ENCODE measurements around the gene PUSL1.
A peak's percentile ranks its signal among the peaks of the same experiment; 100 is the strongest.

The PUSL1 gene

GRCh38 chr1:1268284-1268682, 40.1 kb upstream of the PUSL1 start:
- H3K9me3 ChIP-seq (ENCODE audit: control insufficient read depth in 2 of 2, low read length in 2 of 2): no peaks in the 10 kb centered on the region
- H3K9ac ChIP-seq (ENCODE audit: low read length in 2 of 2): no peak overlapping the region
- H3K4me1 ChIP-seq (ENCODE audit: control insufficient read depth, insufficient read depth, low read length): peaks cover 41% of the 10 kb centered on the region
- H3K27me3 ChIP-seq (ENCODE audit: control insufficient read depth in 1 of 2, insufficient read depth in 2 of 2, low read length in 2 of 2): no peaks in the 10 kb centered on the region
- H3K27ac ChIP-seq (ENCODE audit: low read length): no peak overlapping the region
- no peak overlapping the region for H3K4me3 ChIP-seq (ENCODE audit: low read length in 2 of 2)
- H3K36me3 ChIP-seq (ENCODE audit: control insufficient read depth in 2 of 2, insufficient read depth in 2 of 2, low read length in 2 of 2): peaks cover 21 to 24% of the 10 kb centered on the region in 2 donors

GRCh38 chr1:1270813-1271212, 37.6 kb upstream of the PUSL1 start:
- peaks cover 10 to 13% of the 10 kb centered on the region in 2 donors for H3K36me3 ChIP-seq (ENCODE audit: control insufficient read depth in 2 of 2, insufficient read depth in 2 of 2, low read length in 2 of 2)
- peaks cover 44% of the 10 kb centered on the region for H3K4me1 ChIP-seq (ENCODE audit: control insufficient read depth, insufficient read depth, low read length)
- H3K4me3 ChIP-seq (ENCODE audit: low read length in 2 of 2): peak overlapping the region; percentile 32 to 49
- H3K9me3 ChIP-seq (ENCODE audit: control insufficient read depth in 2 of 2, low read length in 2 of 2): no peaks in the 10 kb centered on the region
- H3K9ac ChIP-seq (ENCODE audit: low read length in 2 of 2): peak overlapping the region; percentile 42 to 54
- no peak overlapping the region for H3K27ac ChIP-seq (ENCODE audit: low read length)
- no peaks in the 10 kb centered on the region for H3K27me3 ChIP-seq (ENCODE audit: control insufficient read depth in 1 of 2, insufficient read depth in 2 of 2, low read length in 2 of 2)

DNA sequence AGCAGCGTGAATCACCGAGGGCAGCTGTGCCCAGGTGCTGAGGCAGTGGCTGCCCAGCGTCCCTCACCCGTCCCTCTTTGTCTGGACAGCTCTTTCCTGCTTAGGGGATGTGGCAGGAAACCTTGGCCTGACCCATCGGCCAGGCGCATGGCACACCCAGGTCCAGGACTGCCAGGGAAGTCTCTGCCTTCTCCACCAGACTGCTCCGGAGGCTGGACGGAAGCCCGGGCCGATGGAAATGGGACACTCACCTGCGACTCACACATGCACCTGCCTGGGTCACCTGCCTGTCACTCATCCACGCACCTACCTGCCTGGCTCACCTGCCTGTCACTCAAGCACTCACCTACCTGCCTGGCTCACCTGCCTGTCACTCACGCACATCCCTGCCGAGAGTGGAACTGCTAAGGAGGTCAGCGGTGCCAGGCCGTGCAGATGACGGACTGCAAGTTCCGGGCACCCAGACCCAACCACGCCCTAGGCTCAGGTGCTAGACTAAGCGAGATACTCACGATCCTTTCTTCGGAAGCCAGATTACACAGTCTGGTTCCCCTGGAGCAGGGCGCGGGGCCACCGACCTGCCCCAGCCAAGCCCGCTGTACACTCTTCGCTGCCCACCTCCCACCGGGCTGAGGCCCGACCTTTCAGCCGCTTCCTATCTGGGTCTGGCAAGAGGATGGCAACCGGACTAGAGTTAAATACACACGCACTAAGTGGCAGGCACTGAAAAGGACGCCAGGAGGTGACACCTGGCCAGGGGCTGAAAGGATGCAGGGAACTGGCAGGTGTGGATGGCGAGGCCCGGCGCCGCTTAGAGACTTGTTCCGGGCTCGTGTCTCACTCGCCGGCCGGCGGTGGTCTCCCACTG, 35.8 kb upstream of the PUSL1 start:
- Histone ChIP-seq H3K4me1 (ENCODE audit: control insufficient read depth, insufficient read depth, low read length) (peaks cover 44% of the 10 kb centered on the region), H3K9ac (ENCODE audit: low read length in 2 of 2) (peak overlapping the region; percentile 80 to 92), H3K36me3 (ENCODE audit: control insufficient read depth in 2 of 2, insufficient read depth in 2 of 2, low read length in 2 of 2) (peaks cover 1 to 8% of the 10 kb centered on the region in 2 donors), H3K4me3 (ENCODE audit: low read length in 2 of 2) (peak overlapping the region; percentile 90 to 95), H3K27ac (ENCODE audit: low read length) (no peak overlapping the region), H3K27me3 (ENCODE audit: control insufficient read depth in 1 of 2, insufficient read depth in 2 of 2, low read length in 2 of 2) (no peaks in the 10 kb centered on the region), H3K9me3 (ENCODE audit: control insufficient read depth in 2 of 2, low read length in 2 of 2) (no peaks in the 10 kb centered on the region)

DNA sequence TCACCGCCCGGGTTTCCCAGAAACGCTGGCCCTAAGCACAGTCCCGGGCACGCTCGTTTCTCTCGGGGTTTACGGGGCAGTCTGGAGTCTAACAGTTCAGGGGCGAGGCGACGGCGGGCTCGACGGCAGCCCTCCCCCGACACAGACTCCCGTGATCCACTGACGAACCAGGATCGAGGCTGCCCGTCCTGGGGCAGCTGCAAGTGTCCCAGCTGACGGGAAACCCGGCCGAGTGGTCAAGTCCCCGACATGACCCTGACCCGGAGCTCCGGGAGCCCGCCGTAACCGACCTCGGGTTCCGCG, 35.2 kb upstream of the PUSL1 start:
- no peak overlapping the region for H3K27ac ChIP-seq (ENCODE audit: low read length)
- peak overlapping the region; percentile 90 to 95 for H3K4me3 ChIP-seq (ENCODE audit: low read length in 2 of 2)
- peaks cover 0 to 5% of the 10 kb centered on the region in 2 donors for H3K36me3 ChIP-seq (ENCODE audit: control insufficient read depth in 2 of 2, insufficient read depth in 2 of 2, low read length in 2 of 2)
- H3K4me1 ChIP-seq (ENCODE audit: control insufficient read depth, insufficient read depth, low read length): peaks cover 44% of the 10 kb centered on the region
- no peaks in the 10 kb centered on the region for H3K27me3 ChIP-seq (ENCODE audit: control insufficient read depth in 1 of 2, insufficient read depth in 2 of 2, low read length in 2 of 2)
- H3K9ac ChIP-seq (ENCODE audit: low read length in 2 of 2): peak overlapping the region; percentile 80 to 92
- no peaks in the 10 kb centered on the region for H3K9me3 ChIP-seq (ENCODE audit: control insufficient read depth in 2 of 2, low read length in 2 of 2)

DNA sequence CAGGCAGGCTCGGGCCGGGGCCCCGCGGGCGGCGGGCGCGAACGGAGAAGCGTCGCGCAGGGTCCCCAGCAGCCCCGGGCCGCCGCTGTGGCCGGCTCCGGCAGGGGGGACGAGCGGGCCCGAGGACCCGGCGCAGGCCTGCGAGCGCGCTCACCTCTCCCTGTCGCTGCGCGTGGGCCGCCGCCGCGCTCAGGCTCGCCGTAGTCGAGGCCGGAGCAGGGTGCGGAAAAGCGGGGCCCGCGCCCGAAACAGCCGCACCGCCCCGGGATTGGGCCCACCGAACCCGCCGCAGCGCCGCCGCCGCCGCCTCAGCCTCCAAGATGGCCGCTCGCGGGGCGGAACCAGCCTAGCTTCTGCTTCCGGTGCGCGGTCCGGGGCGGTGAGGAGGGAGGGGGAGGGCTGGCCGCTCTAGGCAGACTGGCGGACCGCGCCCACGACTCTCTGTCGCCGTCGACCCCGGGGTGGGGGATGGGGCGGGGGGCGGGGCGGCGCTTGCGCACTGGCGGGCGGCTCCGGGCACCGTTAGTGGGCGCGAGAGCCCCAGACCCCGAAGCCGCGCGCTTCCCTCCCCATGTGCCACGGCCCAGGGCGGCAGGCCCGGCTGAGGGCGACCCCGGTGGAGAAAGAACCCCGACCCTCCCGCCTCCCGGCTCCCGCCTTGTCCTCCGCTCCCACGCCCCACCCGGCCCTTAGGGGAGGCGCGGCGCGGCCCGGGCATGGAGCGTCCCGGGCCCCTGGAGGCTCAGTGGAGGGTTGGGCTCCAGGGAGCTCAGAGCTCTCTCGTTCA, 34.7 kb upstream of the PUSL1 start, which contains the start of gene UBE2J2:
TSS of gene UBE2J2 (minus strand) at position 343 of the 787 bp plus-strand sequence. CDS start 5,862 bp downstream, outside the sequence.
- Histone ChIP-seq H3K36me3 (ENCODE audit: control insufficient read depth in 2 of 2, insufficient read depth in 2 of 2, low read length in 2 of 2) (peaks cover 0 to 2% of the 10 kb centered on the region in 2 donors), H3K4me3 (ENCODE audit: low read length in 2 of 2) (peak within 1 kb of the TSS; percentile 90 to 95), H3K9ac (ENCODE audit: low read length in 2 of 2) (peak within 1 kb of the TSS; percentile 80 to 92), H3K27ac (ENCODE audit: low read length) (no peak within 1 kb of the TSS), H3K9me3 (ENCODE audit: control insufficient read depth in 2 of 2, low read length in 2 of 2) (no peaks in the 10 kb centered on the region), H3K4me1 (ENCODE audit: control insufficient read depth, insufficient read depth, low read length) (peaks cover 44% of the 10 kb centered on the region), H3K27me3 (ENCODE audit: control insufficient read depth in 1 of 2, insufficient read depth in 2 of 2, low read length in 2 of 2) (no peaks in the 10 kb centered on the region)

DNA sequence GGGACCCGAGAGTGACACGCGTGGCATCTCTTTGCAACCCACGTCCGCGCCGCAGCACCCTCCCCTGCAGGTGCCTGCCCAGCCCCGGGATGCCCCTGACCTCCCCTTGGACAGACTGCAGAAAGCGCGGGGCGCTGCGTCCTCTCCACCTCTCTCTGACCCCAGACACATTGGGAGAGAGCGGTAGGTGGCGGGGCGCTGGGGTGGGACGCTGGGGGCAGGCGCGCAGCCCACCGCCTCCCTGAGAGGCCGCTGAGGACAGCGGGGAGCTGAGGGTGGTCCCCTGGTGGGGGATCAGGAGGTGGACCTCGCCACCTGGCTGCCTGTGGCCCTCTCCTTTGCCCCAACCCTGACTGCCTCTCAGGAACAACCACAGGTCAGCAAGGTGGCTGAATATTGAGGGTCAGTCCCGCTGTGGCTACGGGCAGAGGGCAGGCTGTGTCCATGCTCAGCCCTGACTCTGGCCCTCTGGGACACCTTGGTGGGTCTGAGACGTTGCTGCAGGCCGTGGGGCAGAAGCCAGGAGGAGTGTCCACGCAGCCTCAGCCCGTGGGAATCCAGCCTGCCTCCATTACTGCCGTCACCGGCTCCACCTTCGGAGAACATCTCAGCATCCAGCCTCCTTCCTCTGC, 34.0 kb upstream of the PUSL1 start:
- Histone ChIP-seq H3K36me3 (ENCODE audit: control insufficient read depth in 2 of 2, insufficient read depth in 2 of 2, low read length in 2 of 2) (peaks cover 0 to 2% of the 10 kb centered on the region in 2 donors), H3K27ac (ENCODE audit: low read length) (no peak overlapping the region), H3K27me3 (ENCODE audit: control insufficient read depth in 1 of 2, insufficient read depth in 2 of 2, low read length in 2 of 2) (no peaks in the 10 kb centered on the region), H3K4me1 (ENCODE audit: control insufficient read depth, insufficient read depth, low read length) (peaks cover 44% of the 10 kb centered on the region), H3K9ac (ENCODE audit: low read length in 2 of 2) (peak overlapping the region; percentile 60 to 71), H3K9me3 (ENCODE audit: control insufficient read depth in 2 of 2, low read length in 2 of 2) (no peaks in the 10 kb centered on the region), H3K4me3 (ENCODE audit: low read length in 2 of 2) (peak overlapping the region; percentile 79 to 90)

GRCh38 chr1:1274931-1275431, 33.4 kb upstream of the PUSL1 start:
- H3K36me3 ChIP-seq (ENCODE audit: control insufficient read depth in 2 of 2, insufficient read depth in 2 of 2, low read length in 2 of 2): peaks cover 0 to 2% of the 10 kb centered on the region in 2 donors
- H3K27me3 ChIP-seq (ENCODE audit: control insufficient read depth in 1 of 2, insufficient read depth in 2 of 2, low read length in 2 of 2): no peaks in the 10 kb centered on the region
- H3K27ac ChIP-seq (ENCODE audit: low read length): no peak overlapping the region
- peaks cover 41% of the 10 kb centered on the region for H3K4me1 ChIP-seq (ENCODE audit: control insufficient read depth, insufficient read depth, low read length)
- no peaks in the 10 kb centered on the region for H3K9me3 ChIP-seq (ENCODE audit: control insufficient read depth in 2 of 2, low read length in 2 of 2)
- H3K4me3 ChIP-seq (ENCODE audit: low read length in 2 of 2): peak overlapping the region; percentile 79 to 90
- peak overlapping the region in 1 of 2 donors; percentile 71 for H3K9ac ChIP-seq (ENCODE audit: low read length in 2 of 2)

DNA sequence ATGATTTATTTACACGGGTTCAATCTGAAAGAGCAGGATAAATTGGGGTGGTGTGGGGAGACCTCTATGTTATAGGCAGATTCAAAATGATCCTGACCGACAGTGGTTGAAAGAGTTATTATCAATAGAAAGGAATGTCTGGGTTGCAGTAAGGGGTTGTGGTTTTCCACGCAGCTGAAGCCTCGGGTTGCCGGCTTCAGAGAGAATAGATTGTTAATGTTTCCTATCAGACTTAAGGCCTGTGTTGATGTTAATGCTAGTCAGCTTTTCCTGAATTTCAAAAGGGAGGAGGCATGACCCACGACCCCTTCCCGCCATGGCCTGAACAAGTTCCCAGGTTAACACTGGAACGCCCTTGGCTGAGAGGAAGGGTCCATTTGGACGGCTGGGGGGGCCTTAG, 32.6 kb upstream of the PUSL1 start:
- no peak overlapping the region for H3K9ac ChIP-seq (ENCODE audit: low read length in 2 of 2)
- no peak overlapping the region for H3K27ac ChIP-seq (ENCODE audit: low read length)
- H3K9me3 ChIP-seq (ENCODE audit: control insufficient read depth in 2 of 2, low read length in 2 of 2): no peaks in the 10 kb centered on the region
- peaks cover 33% of the 10 kb centered on the region for H3K4me1 ChIP-seq (ENCODE audit: control insufficient read depth, insufficient read depth, low read length)
- H3K36me3 ChIP-seq (ENCODE audit: control insufficient read depth in 2 of 2, insufficient read depth in 2 of 2, low read length in 2 of 2): peaks cover 0 to 2% of the 10 kb centered on the region in 2 donors
- no peak overlapping the region for H3K4me3 ChIP-seq (ENCODE audit: low read length in 2 of 2)
- no peaks in the 10 kb centered on the region for H3K27me3 ChIP-seq (ENCODE audit: control insufficient read depth in 1 of 2, insufficient read depth in 2 of 2, low read length in 2 of 2)

GRCh38 chr1:1278620-1279019, 29.8 kb upstream of the PUSL1 start:
- Histone ChIP-seq H3K9me3 (ENCODE audit: control insufficient read depth in 2 of 2, low read length in 2 of 2) (no peaks in the 10 kb centered on the region), H3K4me3 (ENCODE audit: low read length in 2 of 2) (no peak overlapping the region), H3K27ac (ENCODE audit: low read length) (no peak overlapping the region), H3K4me1 (ENCODE audit: control insufficient read depth, insufficient read depth, low read length) (peaks cover 10% of the 10 kb centered on the region), H3K9ac (ENCODE audit: low read length in 2 of 2) (no peak overlapping the region), H3K27me3 (ENCODE audit: control insufficient read depth in 1 of 2, insufficient read depth in 2 of 2, low read length in 2 of 2) (no peaks in the 10 kb centered on the region), H3K36me3 (ENCODE audit: control insufficient read depth in 2 of 2, insufficient read depth in 2 of 2, low read length in 2 of 2) (no peaks in the 10 kb centered on the region)

DNA sequence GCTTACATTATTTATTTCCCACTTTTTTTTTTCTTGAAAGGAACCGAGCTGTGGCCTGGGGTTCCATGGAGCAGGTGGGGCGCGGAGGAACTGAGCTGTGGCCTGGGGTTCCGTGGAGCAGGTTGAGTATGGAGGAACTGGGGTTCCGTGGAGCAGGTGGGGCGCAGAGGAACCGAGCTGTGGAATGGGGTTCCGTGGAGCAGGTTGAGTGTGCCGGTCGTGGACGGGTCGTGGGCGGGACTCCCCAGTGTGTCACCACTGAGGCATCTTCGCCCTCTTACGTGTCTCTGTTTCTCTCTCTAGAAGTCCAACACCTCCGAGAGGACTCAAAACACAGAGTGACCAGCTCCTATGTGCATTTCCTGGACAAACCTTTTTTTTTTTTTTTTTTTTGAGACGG, 29.4 kb upstream of the PUSL1 start:
- no peaks in the 10 kb centered on the region for H3K9me3 ChIP-seq (ENCODE audit: control insufficient read depth in 2 of 2, low read length in 2 of 2)
- H3K27ac ChIP-seq (ENCODE audit: low read length): no peak overlapping the region
- no peaks in the 10 kb centered on the region for H3K27me3 ChIP-seq (ENCODE audit: control insufficient read depth in 1 of 2, insufficient read depth in 2 of 2, low read length in 2 of 2)
- H3K4me1 ChIP-seq (ENCODE audit: control insufficient read depth, insufficient read depth, low read length): peaks cover 9% of the 10 kb centered on the region
- H3K36me3 ChIP-seq (ENCODE audit: control insufficient read depth in 2 of 2, insufficient read depth in 2 of 2, low read length in 2 of 2): no peaks in the 10 kb centered on the region
- no peak overlapping the region for H3K9ac ChIP-seq (ENCODE audit: low read length in 2 of 2)
- H3K4me3 ChIP-seq (ENCODE audit: low read length in 2 of 2): no peak overlapping the region
